GM19193 (cell line): Measurements from ENCODE around the gene SETD1A.
A peak's percentile ranks its signal among the peaks of the same experiment; 100 is the strongest.

ENCODE experiments used
- POLR2A ChIP-seq: IDR thresholded peaks from 4 replicates; pipeline ENCODE4 v1.6.1; 2011; ENCODE audit not compliant: insufficient read depth, insufficient read length; ENCODE audit errors: extremely low read depth

The SETD1A gene

GRCh38 chr16:30957456-30958174, at the start of gene SETD1A:
Gene SETD1A, plus strand, starts transcription at chr16:30957754. Its CDS starts 978 bp downstream, at chr16:30958732.
- TF ChIP-seq POLR2A: peak; percentile 34

DNA sequence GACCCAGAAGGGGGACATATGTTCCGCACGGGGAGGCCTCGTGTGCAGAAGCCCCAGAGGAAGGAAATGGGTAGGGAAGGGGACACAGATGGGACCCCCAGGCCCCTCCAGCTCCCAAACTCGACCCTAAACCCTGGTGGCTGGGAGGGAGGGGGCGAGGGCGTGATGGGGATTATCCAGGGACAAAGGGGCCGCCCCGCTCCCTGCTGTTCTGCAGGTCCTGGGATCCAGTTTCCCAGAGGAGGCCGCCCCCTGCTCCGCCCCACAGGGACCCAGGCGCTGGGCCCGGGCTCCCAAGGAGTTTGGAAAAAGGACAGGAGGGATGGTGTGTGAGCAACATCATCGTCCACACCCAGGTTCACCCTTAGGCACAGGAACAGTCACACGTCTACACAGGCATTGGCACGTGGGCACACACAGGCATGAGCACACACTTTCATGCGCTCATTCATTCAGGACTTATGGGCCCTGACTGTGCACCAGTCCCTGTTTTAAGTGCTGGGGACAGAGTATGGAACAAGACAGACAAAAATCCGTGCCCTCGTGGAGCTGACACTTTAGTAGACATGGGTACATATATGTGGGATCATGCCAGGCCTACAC, 47.0 kb upstream of the SETD1A start:
- TF ChIP-seq POLR2A: no peak

- TF ChIP-seq POLR2A: no peak
Measured at GRCh38 chr16:30912794-30913412, 44.7 kb upstream of the SETD1A start.

- no peak for TF ChIP-seq POLR2A
Measured at GRCh38 chr16:30914830-30915229, 42.7 kb upstream of the SETD1A start.

DNA sequence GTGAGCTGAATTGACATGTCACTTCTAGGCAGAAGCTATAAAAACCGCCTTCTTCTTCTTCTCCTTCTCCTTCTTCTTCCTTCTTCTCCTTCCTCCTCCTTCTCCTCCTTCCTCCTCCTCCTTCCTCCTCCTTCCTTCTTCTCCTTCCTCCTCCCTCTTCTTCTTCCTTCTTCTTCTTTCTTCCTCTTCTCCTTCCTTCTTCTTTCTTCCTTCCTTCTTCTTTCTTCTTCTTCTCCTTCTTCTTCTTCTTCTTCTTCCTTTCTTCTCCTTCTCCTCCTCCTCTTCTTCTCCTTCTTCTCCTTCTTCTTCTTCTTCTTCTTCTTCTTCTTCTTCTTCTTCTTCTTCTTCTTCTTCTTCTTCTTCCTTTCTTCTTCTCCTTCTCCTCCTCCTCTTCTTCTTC, 38.9 kb upstream of the SETD1A start:
- no peak for TF ChIP-seq POLR2A

DNA sequence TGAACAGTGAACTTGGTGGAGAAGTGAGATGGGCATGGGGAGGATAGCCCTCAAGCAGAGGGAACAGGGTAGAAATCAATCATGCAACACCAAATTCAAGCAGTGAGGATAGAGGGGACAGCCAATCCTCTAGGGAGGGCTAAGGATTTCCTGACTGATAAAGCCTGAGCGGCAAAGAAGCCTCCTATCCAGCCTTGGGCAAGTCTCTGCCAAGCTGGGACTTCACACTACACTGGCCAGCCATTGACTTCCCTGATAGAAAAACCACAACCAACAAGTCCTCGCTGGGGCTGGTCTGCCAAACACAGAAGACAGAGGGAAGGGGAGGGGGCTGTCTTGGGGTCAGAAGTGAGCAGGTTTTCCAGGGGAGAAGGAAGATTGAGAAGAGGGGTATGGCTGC, 36.7 kb upstream of the SETD1A start:
- TF ChIP-seq POLR2A: no peak

GRCh38 chr16:30921459-30921747, 36.2 kb upstream of the SETD1A start:
- TF ChIP-seq POLR2A: no peak

DNA sequence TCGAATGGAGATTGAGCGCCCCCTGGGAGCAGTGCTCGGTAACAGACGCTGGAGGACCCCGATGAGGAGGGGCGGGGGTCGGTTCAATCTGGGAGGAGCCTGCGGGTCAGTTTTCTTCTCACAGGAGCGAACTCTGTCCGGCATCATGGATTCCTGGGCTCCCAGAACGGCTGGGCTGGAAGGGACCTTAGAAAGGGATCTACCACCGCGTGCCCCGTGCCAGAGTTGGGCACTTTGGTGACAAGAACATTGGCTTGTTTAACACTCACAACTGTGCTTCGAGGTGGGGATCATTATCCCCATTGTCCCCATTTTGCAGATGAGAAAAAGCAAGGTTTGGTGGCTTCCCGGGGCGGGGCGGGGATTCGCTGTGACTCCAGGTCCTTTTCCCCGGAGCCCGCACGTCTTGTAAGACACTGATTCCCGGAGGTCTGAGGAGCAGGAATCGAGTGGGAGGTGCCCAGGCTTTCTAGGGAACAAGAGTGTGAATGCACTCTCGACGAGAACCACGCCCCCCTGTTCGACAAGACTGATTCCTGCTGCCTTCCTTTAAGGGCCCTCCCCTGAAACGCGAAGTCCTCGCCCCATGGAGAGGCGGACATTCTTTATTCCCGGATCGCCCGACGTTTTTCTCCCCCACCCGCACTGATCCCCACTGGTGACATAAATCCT, 35.7 kb upstream of the SETD1A start:
- TF ChIP-seq POLR2A: no peak

DNA sequence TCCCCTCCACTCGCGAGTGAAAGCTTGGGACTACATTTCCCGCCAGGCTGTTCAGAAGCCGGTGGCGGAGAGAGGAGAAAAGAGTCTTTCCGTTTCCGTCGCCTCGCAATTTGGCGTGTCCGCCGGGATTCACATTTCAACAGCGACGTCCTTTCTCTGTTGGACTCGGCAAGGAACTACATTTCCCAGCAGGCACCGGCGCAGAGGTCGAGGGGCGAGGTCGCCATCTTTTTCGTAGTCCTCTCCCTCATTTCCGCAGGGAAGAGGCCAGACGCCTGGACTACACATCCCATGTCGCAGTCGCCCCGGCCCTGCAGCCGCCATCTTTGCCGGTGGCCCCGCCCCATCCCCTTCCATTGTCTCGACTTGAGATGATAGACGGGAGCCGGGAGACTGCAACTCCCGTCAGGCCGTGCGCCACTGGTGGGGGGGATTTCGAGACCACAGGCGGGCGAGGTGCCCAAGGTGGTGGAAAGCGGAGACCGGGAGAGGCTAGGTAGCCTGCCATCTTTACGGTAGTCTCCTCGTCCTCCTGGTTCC, 35.1 kb upstream of the SETD1A start:
- TF ChIP-seq POLR2A: no peak

- no peak for TF ChIP-seq POLR2A
Measured at GRCh38 chr16:30922960-30923535, 34.5 kb upstream of the SETD1A start.

DNA sequence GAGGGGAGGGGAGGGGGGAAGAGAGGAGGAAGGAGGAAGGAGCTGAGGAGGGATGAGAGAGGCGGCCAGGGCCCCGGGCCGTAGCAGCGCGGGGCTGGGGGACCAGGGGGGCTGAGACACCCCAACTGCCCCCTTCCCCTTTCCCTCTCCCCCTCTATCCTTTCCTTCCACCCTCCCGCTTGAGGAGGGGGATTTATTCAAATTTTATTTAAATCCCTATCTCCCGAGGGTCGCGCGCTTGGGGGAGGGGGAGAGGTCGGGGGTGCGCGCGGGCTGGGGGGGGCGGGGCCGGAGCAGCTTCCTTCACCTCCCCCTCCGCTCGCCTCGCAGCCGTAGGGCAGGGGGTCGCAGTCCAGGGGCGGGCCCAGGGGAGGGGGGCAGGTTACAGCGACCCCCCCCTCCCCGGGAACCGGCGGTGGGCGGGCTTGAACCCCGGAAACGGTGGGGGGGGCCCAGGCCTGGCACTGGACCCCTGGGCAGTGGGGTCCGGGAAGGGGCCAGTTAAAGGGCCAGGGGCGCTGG, 33.9 kb upstream of the SETD1A start, which contains the start of gene FBXL19:
Gene FBXL19, plus strand, starts transcription at position 19 of the 522 bp plus-strand sequence. CDS start 2,183 bp downstream, outside the sequence.
- no peak for TF ChIP-seq POLR2A

DNA sequence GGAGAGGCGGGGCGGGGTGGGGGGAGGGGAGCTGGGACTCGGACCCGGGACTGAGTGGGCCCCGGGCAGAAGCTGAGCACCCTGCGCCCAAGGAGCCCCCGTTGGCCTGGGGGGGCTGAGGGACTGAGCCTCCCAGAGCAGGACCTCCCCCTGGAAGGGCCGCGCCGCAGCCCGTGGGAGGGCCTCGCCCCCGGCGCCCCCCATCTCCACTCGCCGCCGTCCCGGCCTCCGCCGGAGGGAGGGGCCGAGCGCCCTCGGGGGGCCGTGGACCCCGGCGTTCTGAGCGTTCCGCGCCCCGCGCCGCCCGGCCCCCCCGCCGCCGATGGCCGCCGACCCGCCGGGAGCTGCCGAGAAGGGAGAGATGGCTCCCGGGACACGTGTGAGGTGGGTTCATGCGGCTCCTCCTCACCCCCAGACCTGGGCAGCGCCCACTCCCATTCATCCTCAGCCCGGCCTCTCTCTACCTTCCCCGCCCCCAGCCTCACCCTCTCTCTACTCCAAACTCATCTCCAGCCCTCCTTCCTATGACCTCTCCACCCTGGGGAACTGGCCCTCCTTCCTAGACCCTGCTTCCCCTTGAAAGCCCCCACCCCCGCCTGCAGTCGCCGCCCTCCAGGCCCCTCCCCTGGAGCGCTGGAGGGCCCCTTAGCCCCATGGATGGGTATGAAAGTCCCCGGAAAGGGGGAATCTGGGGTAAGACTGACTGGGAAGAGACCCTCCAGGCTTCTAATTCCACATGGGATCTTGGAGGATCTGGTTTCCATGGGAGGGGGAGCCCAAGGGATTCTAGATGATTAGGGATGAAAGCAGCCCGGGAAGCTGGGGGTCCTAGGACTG, 33.3 kb upstream of the SETD1A start:
- TF ChIP-seq POLR2A: no peak

- TF ChIP-seq POLR2A: no peak
Measured at GRCh38 chr16:30924913-30925631, 32.5 kb upstream of the SETD1A start.
